ENCODE measurements around the gene DNAJA3. TPM values are rescaled to one million over a fixed set of nuclear protein-coding genes. Genes with fewer than 3 reads are reported as not detected.

DNAJA3 gene
- total and polyA plus RNA-seq, 10 of the 15 experiments (the other 5 are each of a cell fraction or from before 2014, with no cell fraction given) = 8.4 to 141 (median 60.8) TPM

DNA sequence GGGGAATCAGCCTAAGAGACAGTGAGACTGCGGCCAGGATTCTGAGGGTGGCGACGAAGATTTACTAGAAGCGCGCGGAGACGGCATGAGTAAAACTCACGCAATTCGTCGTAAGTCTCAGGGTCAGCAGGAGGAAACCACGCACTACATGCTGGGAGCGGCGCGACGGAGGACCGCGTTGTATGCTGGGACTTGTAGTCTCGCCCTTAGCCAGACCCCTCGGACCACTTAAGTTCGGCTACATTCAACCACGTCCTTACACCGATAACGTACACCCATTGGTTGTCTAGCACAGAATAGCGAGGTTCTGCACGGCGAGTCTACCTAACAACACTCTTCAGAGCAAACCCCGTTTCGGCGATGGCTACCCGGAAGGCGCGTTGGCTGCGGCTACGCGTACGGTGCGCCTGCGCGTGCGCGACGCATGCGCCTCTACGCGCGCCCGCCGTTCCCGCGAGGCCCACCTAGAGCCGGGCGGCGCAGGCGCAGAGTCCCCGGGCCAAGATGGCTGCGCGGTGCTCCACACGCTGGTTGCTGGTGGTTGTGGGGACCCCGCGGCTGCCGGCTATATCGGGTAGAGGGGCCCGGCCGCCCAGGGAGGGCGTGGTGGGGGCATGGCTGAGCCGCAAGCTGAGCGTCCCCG lies at the start of gene DNAJA3 (continued):
- TF ChIP-seq DPF2 (IDR thresholded peaks at IDR 0.05) (0 out of 2 replicates have a peak, but pooled peaks have one; percentile 53), RBBP5 (conservative IDR thresholded peaks at IDR 0.05) (no peak; the same call in 1 of the 2 replicates), NFXL1 (IDR thresholded peaks at IDR 0.05; ENCODE audit: borderline replicate concordance) (no peak), WRNIP1 (IDR thresholded peaks at IDR 0.05; ENCODE audit: borderline replicate concordance, low read depth, low read length) (no peak), POLR2AphosphoS5 (IDR thresholded peaks at IDR 0.05; ENCODE audit: low read length) (peak; percentile 98), SREBF1 (IDR thresholded peaks at IDR 0.05; ENCODE audit: low read length) (no peak; the same call in 1 of the 2 replicates), POU2F2 (IDR thresholded peaks at IDR 0.05; ENCODE audit: borderline replicate concordance, low read depth, low read length) (peak; percentile 67; the same call in 2 of the 3 replicates), CEBPB (IDR thresholded peaks at IDR 0.05; ENCODE audit: borderline replicate concordance in 1 of 2, low read depth in 2 of 2, low read length in 2 of 2) (no peak), NFYA (IDR thresholded peaks at IDR 0.05; ENCODE audit: borderline replicate concordance, low read depth, low read length) (no peak), JUNB (IDR thresholded peaks at IDR 0.05) (no peak), SMAD5 (IDR thresholded peaks at IDR 0.05; ENCODE audit: low read depth) (peak; percentile 84), ZNF274 (IDR thresholded peaks at IDR 0.05; ENCODE audit: insufficient read depth, insufficient read length) (no peak), ZBED1 (IDR thresholded peaks at IDR 0.05; ENCODE audit: borderline replicate concordance) (no peak)
- TF ChIP-seq, protein P1, sequence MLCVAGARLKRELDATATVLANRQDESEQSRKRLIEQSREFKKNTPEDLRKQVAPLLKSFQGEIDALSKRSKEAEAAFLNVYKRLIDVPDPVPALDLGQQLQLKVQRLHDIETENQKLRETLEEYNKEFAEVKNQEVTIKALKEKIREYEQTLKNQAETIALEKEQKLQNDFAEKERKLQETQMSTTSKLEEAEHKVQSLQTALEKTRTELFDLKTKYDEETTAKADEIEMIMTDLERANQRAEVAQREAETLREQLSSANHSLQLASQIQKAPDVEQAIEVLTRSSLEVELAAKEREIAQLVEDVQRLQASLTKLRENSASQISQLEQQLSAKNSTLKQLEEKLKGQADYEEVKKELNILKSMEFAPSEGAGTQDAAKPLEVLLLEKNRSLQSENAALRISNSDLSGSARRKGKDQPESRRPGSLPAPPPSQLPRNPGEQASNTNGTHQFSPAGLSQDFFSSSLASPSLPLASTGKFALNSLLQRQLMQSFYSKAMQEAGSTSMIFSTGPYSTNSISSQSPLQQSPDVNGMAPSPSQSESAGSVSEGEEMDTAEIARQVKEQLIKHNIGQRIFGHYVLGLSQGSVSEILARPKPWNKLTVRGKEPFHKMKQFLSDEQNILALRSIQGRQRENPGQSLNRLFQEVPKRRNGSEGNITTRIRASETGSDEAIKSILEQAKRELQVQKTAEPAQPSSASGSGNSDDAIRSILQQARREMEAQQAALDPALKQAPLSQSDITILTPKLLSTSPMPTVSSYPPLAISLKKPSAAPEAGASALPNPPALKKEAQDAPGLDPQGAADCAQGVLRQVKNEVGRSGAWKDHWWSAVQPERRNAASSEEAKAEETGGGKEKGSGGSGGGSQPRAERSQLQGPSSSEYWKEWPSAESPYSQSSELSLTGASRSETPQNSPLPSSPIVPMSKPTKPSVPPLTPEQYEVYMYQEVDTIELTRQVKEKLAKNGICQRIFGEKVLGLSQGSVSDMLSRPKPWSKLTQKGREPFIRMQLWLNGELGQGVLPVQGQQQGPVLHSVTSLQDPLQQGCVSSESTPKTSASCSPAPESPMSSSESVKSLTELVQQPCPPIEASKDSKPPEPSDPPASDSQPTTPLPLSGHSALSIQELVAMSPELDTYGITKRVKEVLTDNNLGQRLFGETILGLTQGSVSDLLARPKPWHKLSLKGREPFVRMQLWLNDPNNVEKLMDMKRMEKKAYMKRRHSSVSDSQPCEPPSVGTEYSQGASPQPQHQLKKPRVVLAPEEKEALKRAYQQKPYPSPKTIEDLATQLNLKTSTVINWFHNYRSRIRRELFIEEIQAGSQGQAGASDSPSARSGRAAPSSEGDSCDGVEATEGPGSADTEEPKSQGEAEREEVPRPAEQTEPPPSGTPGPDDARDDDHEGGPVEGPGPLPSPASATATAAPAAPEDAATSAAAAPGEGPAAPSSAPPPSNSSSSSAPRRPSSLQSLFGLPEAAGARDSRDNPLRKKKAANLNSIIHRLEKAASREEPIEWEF (IDR thresholded peaks at IDR 0.05; ENCODE audit: insufficient replicate concordance, low read depth, low read length) = no peak
- TF ChIP-seq, protein P2, sequence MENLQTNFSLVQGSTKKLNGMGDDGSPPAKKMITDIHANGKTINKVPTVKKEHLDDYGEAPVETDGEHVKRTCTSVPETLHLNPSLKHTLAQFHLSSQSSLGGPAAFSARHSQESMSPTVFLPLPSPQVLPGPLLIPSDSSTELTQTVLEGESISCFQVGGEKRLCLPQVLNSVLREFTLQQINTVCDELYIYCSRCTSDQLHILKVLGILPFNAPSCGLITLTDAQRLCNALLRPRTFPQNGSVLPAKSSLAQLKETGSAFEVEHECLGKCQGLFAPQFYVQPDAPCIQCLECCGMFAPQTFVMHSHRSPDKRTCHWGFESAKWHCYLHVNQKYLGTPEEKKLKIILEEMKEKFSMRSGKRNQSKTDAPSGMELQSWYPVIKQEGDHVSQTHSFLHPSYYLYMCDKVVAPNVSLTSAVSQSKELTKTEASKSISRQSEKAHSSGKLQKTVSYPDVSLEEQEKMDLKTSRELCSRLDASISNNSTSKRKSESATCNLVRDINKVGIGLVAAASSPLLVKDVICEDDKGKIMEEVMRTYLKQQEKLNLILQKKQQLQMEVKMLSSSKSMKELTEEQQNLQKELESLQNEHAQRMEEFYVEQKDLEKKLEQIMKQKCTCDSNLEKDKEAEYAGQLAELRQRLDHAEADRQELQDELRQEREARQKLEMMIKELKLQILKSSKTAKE (IDR thresholded peaks at IDR 0.05; ENCODE audit: low read depth, poor library complexity, severe bottlenecking) = no peak
- TF ChIP-seq, protein P3, sequence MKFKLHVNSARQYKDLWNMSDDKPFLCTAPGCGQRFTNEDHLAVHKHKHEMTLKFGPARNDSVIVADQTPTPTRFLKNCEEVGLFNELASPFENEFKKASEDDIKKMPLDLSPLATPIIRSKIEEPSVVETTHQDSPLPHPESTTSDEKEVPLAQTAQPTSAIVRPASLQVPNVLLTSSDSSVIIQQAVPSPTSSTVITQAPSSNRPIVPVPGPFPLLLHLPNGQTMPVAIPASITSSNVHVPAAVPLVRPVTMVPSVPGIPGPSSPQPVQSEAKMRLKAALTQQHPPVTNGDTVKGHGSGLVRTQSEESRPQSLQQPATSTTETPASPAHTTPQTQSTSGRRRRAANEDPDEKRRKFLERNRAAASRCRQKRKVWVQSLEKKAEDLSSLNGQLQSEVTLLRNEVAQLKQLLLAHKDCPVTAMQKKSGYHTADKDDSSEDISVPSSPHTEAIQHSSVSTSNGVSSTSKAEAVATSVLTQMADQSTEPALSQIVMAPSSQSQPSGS (IDR thresholded peaks at IDR 0.05; ENCODE audit: low read length) = no peak
- TF ChIP-seq, protein P4, sequence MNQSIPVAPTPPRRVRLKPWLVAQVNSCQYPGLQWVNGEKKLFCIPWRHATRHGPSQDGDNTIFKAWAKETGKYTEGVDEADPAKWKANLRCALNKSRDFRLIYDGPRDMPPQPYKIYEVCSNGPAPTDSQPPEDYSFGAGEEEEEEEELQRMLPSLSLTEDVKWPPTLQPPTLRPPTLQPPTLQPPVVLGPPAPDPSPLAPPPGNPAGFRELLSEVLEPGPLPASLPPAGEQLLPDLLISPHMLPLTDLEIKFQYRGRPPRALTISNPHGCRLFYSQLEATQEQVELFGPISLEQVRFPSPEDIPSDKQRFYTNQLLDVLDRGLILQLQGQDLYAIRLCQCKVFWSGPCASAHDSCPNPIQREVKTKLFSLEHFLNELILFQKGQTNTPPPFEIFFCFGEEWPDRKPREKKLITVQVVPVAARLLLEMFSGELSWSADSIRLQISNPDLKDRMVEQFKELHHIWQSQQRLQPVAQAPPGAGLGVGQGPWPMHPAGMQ (IDR thresholded peaks at IDR 0.05; ENCODE audit: borderline replicate concordance) = no peak
- TF ChIP-seq, protein P5, sequence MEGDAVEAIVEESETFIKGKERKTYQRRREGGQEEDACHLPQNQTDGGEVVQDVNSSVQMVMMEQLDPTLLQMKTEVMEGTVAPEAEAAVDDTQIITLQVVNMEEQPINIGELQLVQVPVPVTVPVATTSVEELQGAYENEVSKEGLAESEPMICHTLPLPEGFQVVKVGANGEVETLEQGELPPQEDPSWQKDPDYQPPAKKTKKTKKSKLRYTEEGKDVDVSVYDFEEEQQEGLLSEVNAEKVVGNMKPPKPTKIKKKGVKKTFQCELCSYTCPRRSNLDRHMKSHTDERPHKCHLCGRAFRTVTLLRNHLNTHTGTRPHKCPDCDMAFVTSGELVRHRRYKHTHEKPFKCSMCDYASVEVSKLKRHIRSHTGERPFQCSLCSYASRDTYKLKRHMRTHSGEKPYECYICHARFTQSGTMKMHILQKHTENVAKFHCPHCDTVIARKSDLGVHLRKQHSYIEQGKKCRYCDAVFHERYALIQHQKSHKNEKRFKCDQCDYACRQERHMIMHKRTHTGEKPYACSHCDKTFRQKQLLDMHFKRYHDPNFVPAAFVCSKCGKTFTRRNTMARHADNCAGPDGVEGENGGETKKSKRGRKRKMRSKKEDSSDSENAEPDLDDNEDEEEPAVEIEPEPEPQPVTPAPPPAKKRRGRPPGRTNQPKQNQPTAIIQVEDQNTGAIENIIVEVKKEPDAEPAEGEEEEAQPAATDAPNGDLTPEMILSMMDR (IDR thresholded peaks at IDR 0.05 in 2 of 3, conservative IDR thresholded peaks at IDR 0.05 in 1 of 3; ENCODE audit: control insufficient read depth in 2 of 3, extremely low read depth in 1 of 3, insufficient read depth in 1 of 3, low read depth in 3 of 3, low read length in 3 of 3) = no peak

Measured in GM12878 (cell line).